ENCODE results near the gene EFCAB6.
A peak's percentile ranks its signal among the peaks of the same experiment; 100 is the strongest.

The EFCAB6 gene

GRCh38 chr22:43830931-43831560 is 18.9 kb upstream of the EFCAB6 start:
- DNase-seq = no peak

- DNase-seq = peak in 1 of 14 donors; percentile 69
Observed at GRCh38 chr22:43829904-43830851, 18.1 kb upstream of the EFCAB6 start.

- DNase-seq = peak in 6 of 14 donors; percentile 17 to 60 (median 42)
Observed at GRCh38 chr22:43828998-43829782, 17.1 kb upstream of the EFCAB6 start.

GRCh38 chr22:43828725-43828997 is 16.6 kb upstream of the EFCAB6 start:
- DNase-seq = no peak

- no peak for DNase-seq
Observed at GRCh38 chr22:43827926-43828724, 16.0 kb upstream of the EFCAB6 start.

GRCh38 chr22:43827003-43827735 is 15.1 kb upstream of the EFCAB6 start:
- DNase-seq = no peak

GRCh38 chr22:43826142-43827002 is 14.3 kb upstream of the EFCAB6 start:
- DNase-seq = peak in 7 of 14 donors; percentile 9 to 66 (median 28)

- DNase-seq = no peak
Observed at GRCh38 chr22:43825651-43826050, 13.5 kb upstream of the EFCAB6 start.

- no peak for DNase-seq
Observed at GRCh38 chr22:43824724-43825420, 12.8 kb upstream of the EFCAB6 start.

- DNase-seq = no peak
Observed at GRCh38 chr22:43823911-43824665, 12.0 kb upstream of the EFCAB6 start.

GRCh38 chr22:43823353-43823908 is 11.3 kb upstream of the EFCAB6 start:
- DNase-seq = no peak

- DNase-seq = no peak
Observed at GRCh38 chr22:43821606-43822425, 9.7 kb upstream of the EFCAB6 start.

GRCh38 chr22:43820651-43821305 is 8.7 kb upstream of the EFCAB6 start:
- no peak for DNase-seq

GRCh38 chr22:43819931-43820640 is 8.0 kb upstream of the EFCAB6 start:
- DNase-seq = peak in 1 of 14 donors; percentile 60

- DNase-seq = no peak
Observed at GRCh38 chr22:43819421-43819921, 7.4 kb upstream of the EFCAB6 start.

- DNase-seq = no peak
Observed at GRCh38 chr22:43818981-43819380, 6.9 kb upstream of the EFCAB6 start.
